Kidney (tissue), 22 donors: ENCODE data around the gene EPRS1. TPM values are rescaled to one million over a fixed set of nuclear protein-coding genes. Genes with fewer than 3 reads are reported as not detected.

Experiments used
- DNase-seq, 5 donors: peaks; one replicate each; pipeline ENCODE4 v3.0.0-alpha.2; 2013 to 2020
- FAIRE-seq: peaks from 2 replicates; lab custom pipeline; 2012; peaks lifted over from hg19 to GRCh38; lab: Jason Lieb, UNC
- H3K27ac ChIP-seq, 2 donors: one replicate each; pipeline ENCODE4 v1.7.0; 2013; ENCODE audit warnings: low read depth in 2 of 2, low read length in 2 of 2, inconsistent platforms in 1 of 2
- H3K27me3 ChIP-seq: one replicate; pipeline ENCODE4 v1.7.1; 2013; ENCODE audit warnings: low read length, inconsistent platforms; ENCODE audit not compliant: control insufficient read depth, insufficient read depth
- H3K36me3 ChIP-seq, 3 donors: one replicate each; pipeline versions ENCODE4 v1.7.0 to v1.7.1; 2013; ENCODE audit warnings: low read length in 3 of 3, control low read depth in 1 of 3, inconsistent platforms in 1 of 3; ENCODE audit not compliant: insufficient read depth in 3 of 3, control insufficient read depth in 2 of 3
- H3K4me1 ChIP-seq, 3 donors: one replicate each; pipeline versions ENCODE4 v1.7.0 to v1.7.1; 2013; ENCODE audit warnings: low read length in 3 of 3, inconsistent platforms in 1 of 3, low read depth in 1 of 3; ENCODE audit not compliant: control insufficient read depth in 2 of 3, insufficient read depth in 2 of 3
- H3K4me3 ChIP-seq, 3 donors: one replicate each; pipeline versions ENCODE4 v1.7.0 to v1.8.1; 2013; ENCODE audit warnings: low read length in 3 of 3, control low read depth in 1 of 3, inconsistent platforms in 1 of 3
- H3K9ac ChIP-seq, 3 donors: one replicate each; pipeline versions ENCODE4 v1.7.0 to v1.7.1; 2013; ENCODE audit warnings: low read length in 3 of 3, control low read depth in 1 of 3, inconsistent platforms in 1 of 3
- H3K9me3 ChIP-seq, 3 donors: one replicate each; pipeline versions ENCODE4 v1.7.0 to v1.7.1; 2013; ENCODE audit warnings: low read length in 3 of 3, control low read depth in 1 of 3, inconsistent platforms in 1 of 3; ENCODE audit not compliant: control insufficient read depth in 2 of 3, insufficient read depth in 1 of 3
- intact Hi-C: fragments of 100-400 bp; cut with DNase I; formaldehyde crosslinking; loops from one replicate; pipeline ENCODE4 v1.11.1; 2022
- long read RNA-seq, 10 donors: library from polyadenylated mRNA in 1 of 10; unstranded in 1 of 10; transcript quantifications; one replicate each; pipeline ENCODE4 v2.0.0 and lab custom pipeline, GENCODE V29; 2021 to 2026
- polyA plus RNA-seq: library from polyadenylated mRNA; stranded (reverse); fragments of 350-450 nt; fragmentation: Illumina TruSeq; extraction: RNeasy Lipid Tissue Mini Kit (QIAGEN cat#74804); gene quantifications from one replicate; pipeline ENCODE4 v1.2.3, GENCODE V29; 2014; ENCODE audit warnings: low read depth, low replicate concordance; ENCODE audit not compliant: insufficient read depth
- total RNA-seq: library from RNA; stranded (reverse); fragmentation: NEBNext Ultra II Directional; extraction: Animal tissue kit (Norgen Biotek cat#: 25700); gene quantifications from one replicate; pipeline ENCODE4 v1.2.1, GENCODE V29; 2021
- TF ChIP-seq, protein P1 (sequence below): IDR thresholded peaks from 3 replicates; pipeline ENCODE4 v1.5.1; 2012; ENCODE audit warnings: mild to moderate bottlenecking, moderate library complexity, borderline replicate concordance; ENCODE audit not compliant: insufficient read depth; ENCODE audit errors: extremely low read depth
- donor health status: control.
- donor health status: control.
- donor health status: control.
- donor health status: control.
- donor health status: control.
- donor health status: DM: yes; HTN: yes; CAD: no.
- donor health status: Normal renal cell carcinoma (clear cell type).

EPRS1 gene
- 88.7 TPM for total RNA-seq
- polyA plus RNA-seq = 63.1 TPM
- long read RNA-seq, donor 1, full-length matches to known transcripts = 3 of 3 reads
- long read RNA-seq, donor 1, partial matches to known transcripts = 0 of 3 reads
- long read RNA-seq, donor 1, other reads (novel, unspliced or antisense) = 0 of 3 reads
- long read RNA-seq, donor 2, full-length matches to known transcripts = 5 of 5 reads
- long read RNA-seq, donor 2, partial matches to known transcripts = 0 of 5 reads
- long read RNA-seq, donor 2, other reads (novel, unspliced or antisense) = 0 of 5 reads
- long read RNA-seq, donor 3, partial matches to known transcripts = 12 of 15 reads
- long read RNA-seq, donor 3, other reads (novel, unspliced or antisense) = 0 of 15 reads
- long read RNA-seq, donor 4, full-length matches to known transcripts = 4 of 10 reads
- long read RNA-seq, donor 4, partial matches to known transcripts = 6 of 10 reads
- long read RNA-seq, donor 4, other reads (novel, unspliced or antisense) = 0 of 10 reads
- long read RNA-seq, donor 5 = 0 reads
- long read RNA-seq, donor 6, partial matches to known transcripts = 6 of 7 reads
- long read RNA-seq, donor 6, other reads (novel, unspliced or antisense) = 0 of 7 reads
- long read RNA-seq, donor 7, full-length matches to known transcripts = 2 of 91 reads
- long read RNA-seq, donor 7, partial matches to known transcripts = 80 of 91 reads
- long read RNA-seq, donor 7, other reads (novel, unspliced or antisense) = 9 of 91 reads
- long read RNA-seq, donor 8, partial matches to known transcripts = 7 of 9 reads
- long read RNA-seq, donor 8, other reads (novel, unspliced or antisense) = 0 of 9 reads
- long read RNA-seq, donor 9, partial matches to known transcripts = 0 of 1 reads
- long read RNA-seq, donor 9, other reads (novel, unspliced or antisense) = 0 of 1 reads
- long read RNA-seq, donor 10, transcript EPRS-203 (2 exons, 458 nt) = major isoform, 10 of 28 reads
- long read RNA-seq, donor 10, partial matches to known transcripts = 18 of 28 reads
- long read RNA-seq, donor 10, other reads (novel, unspliced or antisense) = 0 of 28 reads

DNA sequence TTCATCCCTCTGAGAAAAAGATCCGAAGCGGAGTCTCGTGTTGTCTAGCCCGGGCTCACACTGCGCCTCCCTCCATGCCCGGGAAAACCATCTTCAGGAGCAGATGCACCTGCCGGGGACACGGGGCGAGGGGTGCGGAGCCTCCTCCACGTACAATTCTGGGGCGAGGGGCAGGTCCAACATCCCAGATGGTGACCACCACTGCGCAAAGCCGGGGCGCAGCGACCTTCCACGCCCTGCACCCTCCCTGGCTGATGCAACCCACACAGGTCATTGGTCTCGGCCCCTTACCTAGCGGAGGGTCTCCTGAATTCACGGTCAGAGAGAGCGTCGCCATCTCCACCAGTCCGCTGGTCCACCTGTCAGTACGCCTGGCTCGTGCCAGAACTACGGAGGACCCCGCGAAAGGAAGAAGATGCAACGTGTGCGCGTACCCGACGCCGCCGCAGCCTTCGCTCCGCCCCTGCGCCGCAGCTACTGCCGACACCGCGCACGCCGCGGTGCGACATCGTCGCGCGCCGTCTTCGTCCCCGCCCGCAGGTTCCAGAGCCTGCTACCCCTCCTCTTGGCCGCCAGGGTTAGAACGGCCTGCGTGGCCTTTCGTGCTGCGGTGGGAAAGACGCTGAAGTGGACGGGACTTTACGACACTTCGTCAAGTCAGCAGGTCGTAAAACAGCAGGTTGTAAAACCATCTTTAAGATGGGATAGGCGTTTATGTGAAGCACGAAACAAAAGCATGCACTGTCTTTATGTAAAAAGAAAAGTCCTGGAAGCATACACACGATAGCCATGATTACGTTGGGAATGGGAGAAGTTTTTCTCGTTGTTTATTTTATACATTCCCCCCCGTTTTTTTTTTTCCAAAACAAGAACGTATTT, at the start of gene EPRS1:
Gene EPRS1, minus strand, starts transcription at position 454 of the 879 bp plus-strand sequence. Its CDS starts 117 bp downstream, at position 337.
- H3K4me3 ChIP-seq = peak within 1 kb of the TSS; percentile 80 to 99 (median 82)
- no peaks in the 10 kb centered on the region for H3K36me3 ChIP-seq
- peaks cover 0 to 9% (median 0%) of the 10 kb centered on the region in 3 donors for H3K4me1 ChIP-seq
- peak within 1 kb of the TSS; percentile 72 to 80 (median 72) for H3K9ac ChIP-seq
- peak within 1 kb of the TSS; percentile 64 to 86 for H3K27ac ChIP-seq
- no peaks in the 10 kb centered on the region for H3K27me3 ChIP-seq
- intact Hi-C loops = no loop called here
- FAIRE-seq = peak; percentile 17
- TF ChIP-seq, protein P1, sequence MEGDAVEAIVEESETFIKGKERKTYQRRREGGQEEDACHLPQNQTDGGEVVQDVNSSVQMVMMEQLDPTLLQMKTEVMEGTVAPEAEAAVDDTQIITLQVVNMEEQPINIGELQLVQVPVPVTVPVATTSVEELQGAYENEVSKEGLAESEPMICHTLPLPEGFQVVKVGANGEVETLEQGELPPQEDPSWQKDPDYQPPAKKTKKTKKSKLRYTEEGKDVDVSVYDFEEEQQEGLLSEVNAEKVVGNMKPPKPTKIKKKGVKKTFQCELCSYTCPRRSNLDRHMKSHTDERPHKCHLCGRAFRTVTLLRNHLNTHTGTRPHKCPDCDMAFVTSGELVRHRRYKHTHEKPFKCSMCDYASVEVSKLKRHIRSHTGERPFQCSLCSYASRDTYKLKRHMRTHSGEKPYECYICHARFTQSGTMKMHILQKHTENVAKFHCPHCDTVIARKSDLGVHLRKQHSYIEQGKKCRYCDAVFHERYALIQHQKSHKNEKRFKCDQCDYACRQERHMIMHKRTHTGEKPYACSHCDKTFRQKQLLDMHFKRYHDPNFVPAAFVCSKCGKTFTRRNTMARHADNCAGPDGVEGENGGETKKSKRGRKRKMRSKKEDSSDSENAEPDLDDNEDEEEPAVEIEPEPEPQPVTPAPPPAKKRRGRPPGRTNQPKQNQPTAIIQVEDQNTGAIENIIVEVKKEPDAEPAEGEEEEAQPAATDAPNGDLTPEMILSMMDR = peak; percentile 68
- DNase-seq = peak; percentile 96 to 98 (median 97)
- H3K9me3 ChIP-seq = no peaks in the 10 kb centered on the region

DNA sequence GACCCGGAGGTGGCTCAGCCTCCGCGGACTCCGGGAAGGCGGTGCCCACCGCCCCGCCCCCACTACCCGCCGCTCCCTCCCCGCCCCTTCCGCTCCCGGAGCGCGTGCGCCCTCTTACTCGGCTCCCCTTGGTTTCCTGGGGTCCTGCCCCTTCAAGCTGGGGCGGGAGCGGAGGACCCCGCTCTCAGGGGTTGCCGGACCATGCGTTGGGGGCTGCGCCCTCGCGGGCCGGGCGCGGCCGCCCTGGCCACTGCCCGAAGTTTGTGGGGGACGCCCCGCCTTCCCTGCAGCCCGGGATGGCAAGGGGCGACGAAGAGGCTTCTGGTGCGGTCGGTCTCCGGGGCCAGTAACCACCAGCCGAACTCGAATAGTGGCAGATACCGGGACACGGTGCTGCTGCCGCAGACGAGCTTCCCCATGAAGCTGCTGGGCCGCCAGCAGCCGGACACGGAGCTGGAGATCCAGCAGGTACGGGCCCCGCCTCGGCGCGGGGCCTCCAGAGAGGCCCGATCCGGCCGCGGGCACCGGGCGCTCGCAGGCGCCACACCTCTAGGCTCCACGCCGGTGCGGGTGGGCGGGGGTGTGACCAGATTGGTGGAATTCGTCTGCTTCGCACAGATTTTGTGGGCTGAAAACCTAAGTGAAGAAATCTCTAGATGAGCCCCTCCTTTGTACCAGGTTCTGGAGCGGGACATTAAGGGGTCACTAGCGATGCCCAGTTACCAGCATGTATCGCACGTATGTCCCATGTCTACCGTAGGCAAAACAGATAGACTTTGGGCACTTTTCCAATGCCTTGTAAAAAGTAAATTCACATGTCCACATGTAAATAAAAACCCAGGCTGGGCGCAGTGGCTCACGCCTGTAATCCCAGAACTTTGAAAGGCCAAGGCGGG, 48.0 kb upstream of the EPRS1 start, which contains the start of gene IARS2:
Gene IARS2, plus strand, starts transcription at position 117 of the 896 bp plus-strand sequence. Its CDS starts 85 bp downstream, at position 202.
- intact Hi-C loops = no loop called here
- no peak for FAIRE-seq

More for the DNA sequence above, 48.0 kb upstream of the EPRS1 start, which contains the start of gene IARS2:
- DNase-seq = peak; percentile 91 to 96 (median 95)
- H3K27me3 ChIP-seq = no peaks in the 10 kb centered on the region
- no peaks in the 10 kb centered on the region for H3K9me3 ChIP-seq
- TF ChIP-seq, protein P1 = no peak
- H3K4me3 ChIP-seq = peak within 1 kb of the TSS; percentile 71 to 95 (median 91)
- H3K9ac ChIP-seq = peak within 1 kb of the TSS; percentile 46 to 76 (median 48)
- peaks cover 0 to 8% (median 4%) of the 10 kb centered on the region in 3 donors for H3K4me1 ChIP-seq
- H3K36me3 ChIP-seq = no peaks in the 10 kb centered on the region
- peak within 1 kb of the TSS; percentile 75 to 80 for H3K27ac ChIP-seq
